Fibroblast of lung (primary cell): ENCODE results near the gene ARHGAP6.

ENCODE experiments used
- CTCF ChIP-seq, 2 donors: IDR thresholded peaks in 1 of 2; conservative IDR thresholded peaks in 1 of 2; 1 replicate in 1 of 2; 2 replicates in 1 of 2; pipeline ENCODE4 v1.5.1; 2011 to 2012; ENCODE audit warnings: low read length in 2 of 2, control low read depth in 1 of 2, inconsistent platforms in 1 of 2, low read depth in 1 of 2, mild to moderate bottlenecking in 1 of 2
- EZH2 ChIP-seq: IDR thresholded peaks from 2 replicates; pipeline ENCODE4 v1.5.1; 2012; ENCODE audit warnings: low read length, control low read depth, mild to moderate bottlenecking; ENCODE audit errors: missing control alignments

- no peak for TF ChIP-seq CTCF (conservative IDR thresholded peaks at IDR 0.05 in 1 of 2, IDR thresholded peaks at IDR 0.05 in 1 of 2; ENCODE audit: low read depth in 1 of 2, low read length in 2 of 2)
- no peak for TF ChIP-seq EZH2
Measured at GRCh38 chrX:11577603-11578002, 88.1 kb downstream of the ARHGAP6 start.
